Upper lobe of left lung (tissue), 6 donors: ENCODE results near the gene PLCB2. TPM values are rescaled to one million over a fixed set of nuclear protein-coding genes. Genes with fewer than 3 reads are reported as not detected.

Experiments
- ATAC-seq, 2 donors: fragments of 200-7000 bp; cut with Tn5 transposase; one replicate each; pipeline ENCODE4 v1.9.1; 2022; ENCODE audit warnings: mild to moderate bottlenecking in 2 of 2, moderate library complexity in 2 of 2; ENCODE audit not compliant: low FRiP score in 2 of 2
- DNase-seq, 2 donors: peaks; one replicate each; pipeline ENCODE4 v3.0.0-alpha.2; 2019 to 2020
- H3K27ac ChIP-seq, 4 donors: fragments of 200-600 bp; sonication (generic); one replicate each; pipeline ENCODE4 v1.5.1; 2016 to 2019
- H3K27me3 ChIP-seq, 4 donors: fragments of 200-600 bp; sonication (generic); one replicate each; pipeline ENCODE4 v1.5.1; 2017 to 2019
- H3K36me3 ChIP-seq, 4 donors: fragments of 200-600 bp; sonication (generic); one replicate each; pipeline ENCODE4 v1.5.1; 2016 to 2019
- H3K4me1 ChIP-seq, 4 donors: fragments of 200-600 bp; sonication (generic); one replicate each; pipeline ENCODE4 v1.5.1; 2018 to 2019
- H3K4me3 ChIP-seq, 4 donors: fragments of 200-600 bp; sonication (generic); one replicate each; pipeline ENCODE4 v1.5.1; 2017 to 2019; ENCODE audit warnings: mild to moderate bottlenecking in 2 of 4, moderate library complexity in 1 of 4
- H3K9me3 ChIP-seq, 4 donors: fragments of 200-600 bp; sonication (generic); one replicate each; pipeline ENCODE4 v1.5.1; 2018 to 2019
- CTCF ChIP-seq, 6 experiments: fragments of 450-650 bp in 4 of 6; fragments of 200-600 bp in 2 of 6; sonication (generic) in 2 of 6; IDR thresholded peaks; one replicate each; pipeline ENCODE4 v1.5.1; 2016 to 2019; ENCODE audit warnings: antibody characterized with exemption in 6 of 6
- EP300 ChIP-seq, 4 donors: sonication (generic); formaldehyde crosslinking; IDR thresholded peaks; one replicate each; pipeline ENCODE4 v1.5.1; 2017; ENCODE audit warnings: antibody characterized with exemption in 4 of 4, control low read depth in 2 of 4
- POLR2A ChIP-seq, 4 donors: fragments of 450-650 bp; IDR thresholded peaks; one replicate each; pipeline ENCODE4 v1.5.1; 2016 to 2017; ENCODE audit warnings: antibody characterized with exemption in 4 of 4, mild to moderate bottlenecking in 2 of 4
- POLR2AphosphoS5 ChIP-seq, 2 donors: sonication (generic); formaldehyde crosslinking; IDR thresholded peaks; one replicate each; pipeline ENCODE4 v1.5.1; 2017; ENCODE audit warnings: antibody characterized with exemption in 2 of 2
- WGBS, 2 donors: methylation state at CpG; one replicate each; pipeline ENCODE4 v1.1.5; 2017 to 2018; 5-methylcytosine and 5-hydroxymethylcytosine counted together
- total RNA-seq, 6 donors: library from RNA; depleted of rRNA in 4 of 6; stranded (reverse); fragments of >200 nt in 4 of 6; gene quantifications; one replicate each; pipeline versions ENCODE4 v1.1.0 to v1.2.1, GENCODE V29; 2016 to 2021
- donor health status: DM: no; HTN: no; CAD: no; lungs with moderate emphysema.
- donor health status: DM: no; HTN: yes; CAD: no; lungs with severe emphysema.

Gene PLCB2
- total RNA-seq, 6 donors from 2014 or later, result 26.9 to 170 (median 85.7) TPM

DNA sequence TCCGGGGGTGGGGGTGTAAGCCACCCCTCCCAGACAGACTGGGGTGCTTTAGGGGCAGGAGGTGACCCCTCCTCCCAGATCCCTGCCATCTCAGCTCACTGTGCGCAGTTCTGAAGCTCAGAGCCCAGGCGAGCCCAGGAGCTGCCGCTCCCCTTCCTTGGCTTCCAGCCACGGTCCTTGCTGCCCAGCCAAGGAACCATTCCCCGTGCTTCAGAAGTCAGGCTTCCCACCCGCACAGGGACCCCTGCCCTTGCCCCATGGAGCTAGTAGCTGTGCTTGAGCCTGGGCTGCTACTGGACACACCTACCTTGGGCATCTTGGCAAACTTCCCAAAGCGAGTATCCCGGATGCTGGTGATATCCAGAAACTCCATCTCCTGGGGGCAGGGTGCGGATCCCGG is 4.8 kb downstream of the PLCB2 start:
- DNase-seq (no peak), ATAC-seq (no peak)
- Histone ChIP-seq H3K9me3 (no peaks in the 10 kb centered on the region), H3K4me3 (no peak overlapping the region), H3K27ac (no peak overlapping the region), H3K27me3 (no peaks in the 10 kb centered on the region), H3K36me3 (peaks cover 0 to 10% (median 1%) of the 10 kb centered on the region in 4 donors), H3K4me1 (peaks cover 0 to 6% (median 6%) of the 10 kb centered on the region in 4 donors)
- no peak for TF ChIP-seq POLR2A (IDR thresholded peaks at IDR 0.05)
- no peak for TF ChIP-seq CTCF (IDR thresholded peaks at IDR 0.05)
- TF ChIP-seq EP300 (IDR thresholded peaks at IDR 0.05), result no peak
- no peak for TF ChIP-seq POLR2AphosphoS5 (IDR thresholded peaks at IDR 0.05)
- WGBS, 2 donors, result 76 to 82% methylated on average over 5 to 9 of the region's 11 CpGs

DNA sequence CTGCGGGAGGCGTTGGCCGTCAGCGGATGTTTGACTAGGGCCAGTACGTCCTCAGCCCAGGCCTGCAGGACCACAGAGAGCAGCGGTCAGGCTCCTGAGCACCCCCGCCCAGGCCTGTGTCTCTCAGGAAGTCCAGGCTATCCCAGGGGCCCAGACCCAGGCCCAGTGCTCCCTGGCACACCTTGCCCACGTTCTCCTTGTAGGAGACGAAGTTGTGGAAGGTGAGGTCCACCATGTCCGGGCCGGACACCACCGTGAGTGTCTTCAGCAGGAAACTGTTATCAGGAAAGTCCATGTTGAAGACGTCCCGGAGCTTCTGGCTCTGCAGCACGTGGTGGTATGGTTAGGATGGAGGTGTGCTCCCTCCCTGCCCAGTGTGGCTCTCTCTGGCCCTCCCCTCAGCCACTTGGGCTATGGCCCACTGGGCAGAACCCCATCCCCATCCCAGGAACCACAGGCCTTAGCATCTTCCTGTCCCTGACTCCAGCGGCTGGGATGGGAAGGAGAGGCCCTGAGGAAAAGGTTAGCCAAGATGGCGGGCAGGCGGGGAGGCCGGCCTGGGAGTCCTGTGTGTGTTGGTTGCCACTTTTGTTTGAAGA is 5.3 kb downstream of the PLCB2 start:
- Histone ChIP-seq H3K9me3 (no peaks in the 10 kb centered on the region), H3K27me3 (no peaks in the 10 kb centered on the region), H3K36me3 (peaks cover 0 to 10% (median 1%) of the 10 kb centered on the region in 4 donors), H3K4me1 (peaks cover 0 to under 1% (median 0%) of the 10 kb centered on the region in 4 donors), H3K4me3 (no peak overlapping the region), H3K27ac (no peak overlapping the region)
- DNase-seq (peak in 1 of 2 donors; percentile 43), ATAC-seq (no peak)
- TF ChIP-seq CTCF (IDR thresholded peaks at IDR 0.05), result no peak
- no peak for TF ChIP-seq POLR2A (IDR thresholded peaks at IDR 0.05)
- no peak for TF ChIP-seq EP300 (IDR thresholded peaks at IDR 0.05)
- no peak for TF ChIP-seq POLR2AphosphoS5 (IDR thresholded peaks at IDR 0.05)
- 91 to 94% methylated on average over 4 to 19 of the region's 19 CpGs for WGBS, 2 donors

- Histone ChIP-seq H3K36me3 (peaks cover 0 to 10% (median 1%) of the 10 kb centered on the region in 4 donors), H3K4me3 (no peak overlapping the region), H3K27ac (no peak overlapping the region), H3K4me1 (no peaks in the 10 kb centered on the region), H3K27me3 (no peaks in the 10 kb centered on the region), H3K9me3 (no peaks in the 10 kb centered on the region)
- no peak for ATAC-seq
- no peak for TF ChIP-seq POLR2AphosphoS5 (IDR thresholded peaks at IDR 0.05)
- no peak for TF ChIP-seq EP300 (IDR thresholded peaks at IDR 0.05)
- WGBS, 2 donors, result 65 to 71% methylated on average over 12 of the region's 12 CpGs
- DNase-seq, result no peak
Observed at GRCh38 chr15:40301467-40302179, 6.1 kb downstream of the PLCB2 start.

GRCh38 chr15:40300771-40301170 is 7.0 kb downstream of the PLCB2 start:
- Histone ChIP-seq H3K9me3 (no peaks in the 10 kb centered on the region), H3K4me1 (no peaks in the 10 kb centered on the region), H3K27ac (no peak overlapping the region), H3K4me3 (no peak overlapping the region), H3K27me3 (no peaks in the 10 kb centered on the region), H3K36me3 (peaks cover 0 to 10% (median 1%) of the 10 kb centered on the region in 4 donors)
- ATAC-seq (no peak), DNase-seq (no peak)
- 97% methylated on average over 2 of the region's 2 CpGs; no CpG with 5 or more reads in 1 of the 2 donors for WGBS, 2 donors
- TF ChIP-seq POLR2AphosphoS5 (IDR thresholded peaks at IDR 0.05) (no peak), POLR2A (IDR thresholded peaks at IDR 0.05) (no peak), EP300 (IDR thresholded peaks at IDR 0.05) (no peak), CTCF (IDR thresholded peaks at IDR 0.05) (no peak)

DNA sequence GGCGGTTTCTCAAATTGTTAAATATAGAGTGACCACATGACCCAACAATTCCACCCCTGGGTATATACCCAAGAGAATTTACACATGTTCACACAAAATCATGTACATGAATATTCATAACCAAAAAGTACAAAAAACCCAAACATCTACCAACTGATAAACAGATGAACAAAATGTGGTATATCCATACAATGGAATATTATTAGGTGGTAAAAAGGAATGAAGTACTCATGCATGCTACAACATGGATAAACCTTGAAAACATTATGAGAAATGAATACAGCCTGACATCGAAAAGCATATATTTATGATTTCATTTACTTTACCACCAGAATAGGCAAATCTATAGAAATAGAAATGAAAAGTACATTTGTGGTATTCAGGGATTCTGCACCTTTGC is 7.4 kb downstream of the PLCB2 start:
- TF ChIP-seq POLR2A (IDR thresholded peaks at IDR 0.05) (no peak), CTCF (IDR thresholded peaks at IDR 0.05) (no peak), POLR2AphosphoS5 (IDR thresholded peaks at IDR 0.05) (no peak), EP300 (IDR thresholded peaks at IDR 0.05) (no peak)
- no peaks in the 10 kb centered on the region for H3K27me3 ChIP-seq
- H3K36me3 ChIP-seq, result peaks cover 0 to 10% (median 1%) of the 10 kb centered on the region in 4 donors
- no peak overlapping the region for H3K4me3 ChIP-seq
- DNase-seq (no peak), ATAC-seq (no peak)
- no peak overlapping the region for H3K27ac ChIP-seq
- 97 to 98% methylated on average over 2 of the region's 2 CpGs for WGBS, 2 donors
- H3K9me3 ChIP-seq, result no peaks in the 10 kb centered on the region
- no peaks in the 10 kb centered on the region for H3K4me1 ChIP-seq
